HG03097 (cell line): Measurements from ENCODE around the gene ACOXL.

Experiments used
- ATAC-seq: cut with Tn5 transposase; IDR thresholded peaks from one replicate; pipeline ENCODE4 v1.9.1; 2021; ENCODE audit not compliant: unreplicated experiment, low FRiP score

Gene ACOXL

DNA sequence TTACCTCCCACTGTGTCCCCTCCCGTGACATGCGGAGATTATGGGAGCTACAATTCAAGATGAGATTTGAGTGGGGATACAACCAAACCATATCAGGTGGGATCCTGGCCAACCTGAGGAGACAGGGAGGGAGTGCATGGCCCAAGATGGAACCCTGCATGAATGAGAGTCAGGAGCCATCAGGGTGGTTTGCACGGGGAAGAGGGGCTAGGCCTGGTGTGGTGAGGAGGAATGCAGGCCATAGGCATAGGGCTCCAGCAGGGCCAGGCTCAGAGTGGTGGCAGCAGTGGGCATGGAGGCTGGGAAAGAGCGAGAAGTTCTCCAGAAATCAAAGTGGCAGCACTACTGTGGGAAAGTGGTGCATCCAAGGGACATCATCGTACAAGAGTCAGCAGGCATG is 314.3 kb downstream of the ACOXL start:
- ATAC-seq, result no peak

DNA sequence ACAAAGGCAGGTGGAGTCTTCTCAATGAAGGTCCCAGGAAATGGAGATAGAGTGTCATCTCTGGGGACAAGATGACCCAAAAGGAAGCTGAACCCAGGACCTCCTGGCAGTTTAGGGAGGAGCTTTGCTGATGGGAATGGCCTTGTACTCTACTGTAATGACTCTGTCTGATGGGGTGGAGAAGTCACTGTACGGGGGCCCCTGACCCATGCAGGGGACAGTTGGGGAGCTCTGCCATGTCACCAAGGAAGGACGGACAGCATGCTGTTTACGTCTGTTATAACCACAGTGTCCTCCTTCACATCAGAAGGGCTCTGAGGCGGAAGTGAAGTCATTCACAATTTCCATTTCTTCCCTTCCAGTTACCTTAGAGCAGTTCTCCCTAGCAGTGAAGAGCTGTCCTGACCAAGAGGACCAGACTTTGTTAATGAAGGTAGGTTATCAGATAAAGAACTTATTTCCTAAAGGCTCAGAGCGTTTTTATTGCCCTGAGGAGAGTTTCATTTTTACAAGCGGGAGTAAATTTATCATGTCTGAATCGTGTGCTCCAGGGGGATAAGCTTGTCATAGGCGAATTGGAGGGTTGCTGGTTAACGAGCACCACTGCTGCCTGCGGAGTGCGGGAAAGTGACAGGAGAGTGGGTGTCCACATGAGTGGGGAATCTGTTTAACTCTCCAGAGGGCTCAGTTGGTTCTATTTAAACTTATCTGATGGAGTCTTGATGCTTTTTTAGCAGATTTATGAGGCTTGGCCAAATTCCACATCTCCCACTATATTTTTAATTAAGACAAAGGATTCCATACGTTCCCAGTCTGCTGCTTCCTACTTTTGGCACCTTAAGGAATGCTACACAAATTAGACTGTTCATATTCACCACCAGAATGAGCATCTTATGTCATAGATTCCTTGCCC is 316.7 kb downstream of the ACOXL start:
- ATAC-seq, result no peak

DNA sequence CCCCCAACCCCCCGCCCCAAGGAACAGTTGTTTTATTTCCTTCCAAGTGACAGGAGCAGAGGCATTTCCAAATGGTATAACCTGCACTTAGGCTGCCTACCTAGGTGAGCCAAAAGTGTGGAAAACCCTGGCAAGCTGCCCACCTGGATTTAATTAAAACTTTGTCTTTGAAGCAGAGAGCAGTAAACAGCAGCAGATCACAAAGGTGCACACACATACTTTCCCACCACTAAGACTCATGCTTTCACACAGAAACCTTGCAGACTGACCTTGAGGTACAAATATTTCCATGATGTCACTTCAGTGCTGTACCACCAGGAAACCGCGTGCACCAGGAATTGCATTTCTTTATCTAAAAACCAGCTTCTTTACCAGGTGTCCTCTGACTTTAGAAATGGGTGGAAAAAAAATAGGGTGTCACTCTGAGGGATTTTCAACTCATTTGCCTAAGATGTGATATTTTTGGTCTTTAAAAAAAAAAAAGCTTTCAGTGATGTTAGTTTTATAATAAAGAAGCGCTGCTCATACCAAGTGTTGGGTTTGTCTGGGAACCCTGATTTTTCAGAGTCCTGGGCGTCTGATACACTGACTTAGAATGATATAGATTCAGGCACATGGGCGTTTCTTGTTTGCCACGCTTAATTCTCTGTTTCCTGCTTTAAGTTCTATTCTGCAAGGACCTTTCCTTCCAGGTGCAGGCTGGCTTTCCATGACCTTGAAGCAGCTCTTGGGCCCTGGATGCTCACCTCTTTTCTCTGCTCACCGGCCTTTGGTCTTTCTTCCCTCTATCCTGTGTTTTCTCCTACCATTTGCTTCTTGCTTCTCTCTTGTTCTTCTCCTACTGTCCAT is 317.6 kb downstream of the ACOXL start:
- ATAC-seq, result no peak

DNA sequence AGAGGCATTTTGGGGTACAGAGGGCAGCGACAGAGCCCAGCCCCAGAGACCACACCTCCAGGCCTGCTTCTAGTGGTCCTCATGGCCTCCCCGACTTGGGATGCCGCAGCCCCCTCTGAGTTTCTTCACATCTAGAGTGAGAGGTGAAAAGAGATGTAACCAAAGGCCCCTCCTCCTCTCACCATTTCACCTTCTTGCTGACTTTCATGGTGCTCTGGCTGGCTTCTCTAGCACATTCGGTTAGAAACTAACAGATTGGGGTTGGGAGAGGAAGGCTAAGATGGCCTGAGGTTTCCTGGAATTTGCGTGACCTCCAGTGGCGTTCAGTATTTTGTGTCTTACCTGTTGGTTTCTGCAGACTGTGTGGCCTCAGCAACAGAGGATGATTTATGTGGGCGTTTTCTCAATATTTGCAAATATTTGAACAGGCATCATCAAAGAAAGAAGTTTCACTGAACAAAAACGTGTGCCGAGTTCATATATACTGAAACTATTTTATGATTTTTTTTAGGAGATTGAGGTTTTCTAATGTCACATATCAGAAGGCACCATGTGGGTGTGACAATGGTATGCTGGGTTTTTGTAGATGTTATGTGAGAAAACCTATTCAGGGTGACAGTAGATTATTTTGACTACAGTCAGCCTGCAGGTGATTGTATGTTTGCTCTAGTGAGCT is 318.5 kb downstream of the ACOXL start:
- ATAC-seq, result no peak

DNA sequence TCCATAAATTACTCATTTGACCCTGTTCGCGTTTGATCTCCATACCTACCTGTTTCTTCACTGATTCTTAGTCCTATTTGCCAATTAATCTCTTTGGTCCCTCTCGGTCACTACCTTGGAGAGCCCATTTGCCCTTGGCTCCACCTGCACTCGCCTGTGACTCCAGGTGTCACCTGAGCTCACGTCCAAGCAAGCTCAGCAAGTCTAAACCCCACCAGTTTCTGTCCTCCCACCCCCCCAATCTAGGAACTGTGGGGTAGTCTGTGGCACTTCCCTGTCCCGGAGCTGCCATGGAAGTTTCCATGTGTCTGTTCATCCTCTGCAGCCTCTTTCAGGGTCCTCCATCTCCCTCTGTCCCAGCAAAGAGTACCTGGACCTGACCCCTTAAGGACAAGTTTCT is 320.2 kb downstream of the ACOXL start:
- no peak for ATAC-seq

DNA sequence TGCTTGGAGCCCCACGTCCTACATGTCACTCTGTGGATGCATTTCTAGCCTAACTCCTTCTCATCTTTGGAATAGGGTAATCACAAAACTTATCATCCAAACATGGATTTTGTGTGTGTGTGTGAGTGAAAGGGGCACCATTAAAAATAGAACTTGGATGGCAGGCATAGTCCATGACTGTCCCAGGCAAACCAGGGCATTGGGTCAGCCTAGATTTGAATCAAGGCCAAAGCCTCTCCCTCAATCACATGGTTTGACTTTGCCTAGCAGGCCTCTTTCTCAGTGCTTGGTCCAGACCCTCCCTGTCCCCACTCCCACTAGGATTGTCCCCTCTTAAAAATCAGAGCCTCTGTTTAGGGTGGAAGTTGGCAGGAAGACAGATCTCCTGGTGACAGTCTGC is 320.9 kb downstream of the ACOXL start:
- no peak for ATAC-seq

DNA sequence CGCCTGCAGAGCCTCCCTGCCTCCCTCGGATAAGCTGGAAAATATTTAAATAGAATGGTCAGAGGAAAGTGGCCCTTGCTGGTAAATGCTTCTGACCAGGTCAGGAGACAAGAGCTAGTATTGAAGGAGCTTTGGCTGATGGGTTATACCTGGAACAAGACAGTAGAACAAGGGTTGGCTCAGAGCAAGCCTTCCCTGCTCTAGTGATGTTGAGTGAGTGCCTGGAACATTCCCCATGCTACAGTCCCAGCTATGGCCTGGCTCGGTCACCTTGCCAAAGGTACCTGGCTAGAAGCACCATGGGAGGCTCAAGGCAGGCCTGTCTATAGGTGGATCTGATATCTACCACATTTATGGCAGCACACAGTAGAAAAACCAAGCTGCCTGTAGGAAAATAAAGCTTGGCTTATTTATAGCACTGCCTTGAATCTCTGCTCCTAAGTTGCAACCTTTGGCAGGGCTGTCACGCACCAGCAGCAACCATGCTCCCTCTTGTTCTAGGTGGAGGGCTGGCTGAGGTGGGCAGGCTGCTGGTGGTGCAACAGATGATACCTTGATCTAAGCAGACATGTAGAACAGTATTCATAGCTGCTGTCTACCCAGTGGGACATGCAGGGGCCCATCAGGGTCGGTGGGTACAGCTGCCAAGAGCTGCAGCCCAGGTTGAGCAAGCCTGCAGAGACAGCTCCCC is 321.6 kb downstream of the ACOXL start:
- no peak for ATAC-seq

DNA sequence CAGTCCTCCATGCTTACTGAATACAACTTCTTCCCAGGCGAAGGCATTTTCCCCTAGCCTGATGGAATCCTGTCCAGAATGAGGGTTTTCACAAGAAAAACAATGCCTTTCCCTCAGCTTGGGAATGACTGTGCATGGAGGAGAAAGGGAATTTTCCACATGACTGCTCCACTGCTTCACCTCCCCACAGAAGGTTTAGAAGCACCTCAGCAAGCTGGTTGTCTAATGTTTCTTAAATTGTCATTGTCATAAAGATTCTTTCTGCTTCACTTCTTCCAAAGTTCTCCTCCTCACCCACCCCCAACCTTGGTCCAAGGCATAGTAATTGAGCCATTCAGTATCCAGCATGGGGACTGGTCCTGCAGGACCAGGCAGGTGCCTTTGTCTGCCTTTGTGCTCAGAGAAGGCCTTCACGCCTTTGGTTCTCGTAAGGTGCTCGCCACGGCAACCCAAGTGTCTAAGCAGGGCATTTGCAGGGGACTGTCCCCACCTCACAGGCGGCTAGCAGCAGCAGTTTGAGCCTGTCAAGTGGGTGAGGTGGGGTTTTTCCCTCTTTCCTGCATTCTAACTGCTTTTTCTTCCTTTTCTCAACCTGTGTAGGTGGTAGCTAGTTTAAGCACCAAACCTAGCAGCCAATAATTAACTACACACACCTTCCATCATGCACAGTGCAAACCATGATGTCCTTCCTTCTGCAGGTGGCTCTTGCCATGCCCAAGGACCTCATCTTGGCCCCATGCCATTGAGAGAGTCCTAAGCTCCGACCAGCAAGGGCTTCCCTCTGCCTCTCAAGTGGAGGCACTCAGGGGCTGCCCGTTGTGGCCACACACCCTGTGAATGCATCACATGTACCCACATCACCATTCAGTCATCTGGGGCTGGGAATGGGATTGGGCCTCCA is 322.7 kb downstream of the ACOXL start:
- no peak for ATAC-seq

DNA sequence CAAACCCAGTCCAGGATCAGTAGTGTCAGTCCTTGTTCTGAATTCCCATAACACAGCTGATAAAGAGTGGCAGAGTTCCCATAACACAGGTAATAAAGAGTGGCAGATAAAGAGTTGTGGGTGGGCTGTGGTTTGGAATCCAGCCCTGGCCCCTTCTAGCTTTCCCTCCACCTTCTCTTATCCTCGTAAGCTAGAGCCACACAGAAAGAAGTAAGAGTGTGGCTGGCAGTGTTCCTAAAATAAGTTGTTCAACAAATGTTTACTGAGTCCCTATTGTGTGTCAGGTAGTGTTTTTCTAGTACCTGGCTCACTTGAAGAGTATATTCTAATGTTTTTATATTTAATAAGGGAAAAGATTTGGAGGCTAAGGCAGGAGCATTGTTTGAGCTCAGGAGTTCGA is 323.4 kb downstream of the ACOXL start:
- ATAC-seq, result no peak

DNA sequence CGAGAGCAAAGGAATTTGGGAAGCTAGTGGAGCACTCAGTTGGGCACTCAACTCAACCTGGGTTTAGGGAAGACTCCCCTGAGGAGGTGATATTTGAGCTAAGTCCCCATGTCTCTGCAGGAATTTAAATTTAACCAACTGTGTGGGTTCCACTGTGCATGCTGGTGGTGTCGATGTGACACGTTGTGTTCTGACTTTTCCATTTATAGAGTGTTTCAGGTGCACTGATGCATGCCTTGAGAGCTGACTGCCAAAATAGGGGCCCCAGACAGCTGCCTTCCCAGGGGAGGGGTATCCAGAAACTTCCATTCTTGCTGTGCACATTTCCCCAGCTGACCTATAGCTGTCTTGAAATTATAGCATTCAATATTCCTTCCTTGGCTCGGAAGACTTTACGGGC is 324.7 kb downstream of the ACOXL start:
- ATAC-seq, result no peak

DNA sequence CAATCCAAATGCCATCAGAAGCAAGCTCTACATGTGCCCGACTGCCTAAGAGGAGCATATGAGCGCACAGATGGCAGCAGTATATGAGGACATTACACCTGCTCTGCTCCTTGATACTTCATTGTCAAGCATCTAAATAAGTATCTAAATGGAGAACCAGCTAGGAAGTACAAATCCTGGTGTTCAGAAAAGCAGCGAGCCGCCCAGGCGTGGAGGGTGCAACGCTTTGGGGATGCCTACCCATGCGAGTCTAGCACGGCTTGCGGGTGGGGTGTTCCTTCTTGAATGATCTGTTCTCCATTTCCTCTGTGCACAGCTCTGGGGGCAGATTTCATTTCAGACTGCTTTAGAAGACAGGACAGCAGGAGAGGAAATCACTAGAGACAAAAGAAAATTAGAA is 325.3 kb downstream of the ACOXL start:
- no peak for ATAC-seq

DNA sequence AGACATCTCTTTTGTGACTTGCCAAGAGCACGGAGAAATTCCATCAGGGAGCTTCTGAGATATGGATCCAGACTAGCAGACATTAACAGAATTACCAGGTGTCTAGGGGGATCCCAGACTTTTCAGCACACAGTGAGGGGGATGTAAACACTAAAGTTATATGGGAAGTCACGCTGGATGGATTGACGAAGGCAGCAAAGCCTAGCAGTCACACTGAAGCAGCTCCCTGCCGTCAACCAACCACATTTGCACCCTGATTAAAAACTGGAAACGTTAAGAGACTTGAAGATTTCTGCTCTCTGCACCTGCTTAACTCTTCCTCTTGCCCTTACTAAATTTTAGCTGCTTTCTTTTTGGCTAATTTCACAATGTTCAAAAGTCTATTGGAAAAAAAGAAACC is 325.9 kb downstream of the ACOXL start:
- no peak for ATAC-seq

DNA sequence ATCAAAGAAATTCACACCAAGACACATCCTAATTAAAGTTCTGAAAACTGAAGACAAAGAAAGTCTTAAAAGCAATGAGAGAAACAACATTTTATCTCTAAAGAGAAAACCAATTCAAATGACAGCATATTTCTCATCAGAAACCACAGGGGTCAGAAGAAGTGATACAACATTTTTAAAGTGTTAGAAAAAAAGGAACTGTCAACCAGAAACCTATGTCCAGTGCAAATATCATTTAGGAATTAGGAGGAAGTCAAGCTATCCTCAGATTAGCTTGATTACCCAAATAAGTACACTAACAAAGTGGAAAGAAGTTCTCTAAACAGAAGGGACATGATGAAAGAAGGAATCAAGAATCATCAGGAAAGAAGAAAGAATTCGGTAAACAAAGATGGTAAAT is 328.8 kb downstream of the ACOXL start:
- ATAC-seq, result no peak

DNA sequence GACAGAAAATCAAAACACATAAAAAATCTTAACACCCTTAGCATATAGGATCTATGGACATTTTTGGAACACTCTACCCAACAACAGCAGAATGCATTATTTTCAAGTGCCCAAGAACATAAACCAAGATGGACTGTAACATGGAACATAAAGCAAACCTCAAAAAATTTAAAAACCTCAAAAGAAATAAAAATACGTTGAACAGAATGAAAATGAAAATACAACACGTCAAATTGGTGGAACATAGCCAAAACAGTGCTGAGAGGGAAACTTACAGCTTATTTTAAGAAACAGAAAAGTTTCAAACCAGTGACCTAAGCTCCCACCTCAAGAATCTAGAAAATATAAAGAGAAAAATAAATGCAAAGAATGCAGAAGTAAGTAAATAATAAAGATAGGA is 330.0 kb downstream of the ACOXL start:
- no peak for ATAC-seq

DNA sequence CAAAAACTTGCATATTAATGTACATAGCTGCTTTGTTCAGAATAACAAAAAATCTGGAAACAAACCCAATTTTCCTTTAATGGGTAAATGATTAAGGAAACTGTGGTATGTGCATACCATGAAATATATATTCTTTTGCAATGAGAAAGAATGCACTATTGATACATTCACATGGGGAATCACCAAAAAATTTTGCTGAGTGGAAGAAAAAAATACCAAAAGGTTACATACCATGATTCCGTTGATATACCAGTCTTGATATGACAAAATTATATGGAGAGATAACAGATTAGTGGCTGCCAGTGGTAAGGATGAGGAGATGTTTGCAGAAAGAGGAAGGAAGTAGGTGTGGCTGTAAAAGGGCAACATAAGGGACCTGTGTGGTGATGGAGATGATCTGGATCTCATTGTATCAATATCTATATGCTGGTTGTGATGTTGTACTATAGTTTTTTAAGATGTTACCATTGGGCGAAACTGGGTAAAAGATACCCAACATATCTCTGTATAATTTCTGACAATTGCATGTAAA is 333.8 kb downstream of the ACOXL start:
- no peak for ATAC-seq

DNA sequence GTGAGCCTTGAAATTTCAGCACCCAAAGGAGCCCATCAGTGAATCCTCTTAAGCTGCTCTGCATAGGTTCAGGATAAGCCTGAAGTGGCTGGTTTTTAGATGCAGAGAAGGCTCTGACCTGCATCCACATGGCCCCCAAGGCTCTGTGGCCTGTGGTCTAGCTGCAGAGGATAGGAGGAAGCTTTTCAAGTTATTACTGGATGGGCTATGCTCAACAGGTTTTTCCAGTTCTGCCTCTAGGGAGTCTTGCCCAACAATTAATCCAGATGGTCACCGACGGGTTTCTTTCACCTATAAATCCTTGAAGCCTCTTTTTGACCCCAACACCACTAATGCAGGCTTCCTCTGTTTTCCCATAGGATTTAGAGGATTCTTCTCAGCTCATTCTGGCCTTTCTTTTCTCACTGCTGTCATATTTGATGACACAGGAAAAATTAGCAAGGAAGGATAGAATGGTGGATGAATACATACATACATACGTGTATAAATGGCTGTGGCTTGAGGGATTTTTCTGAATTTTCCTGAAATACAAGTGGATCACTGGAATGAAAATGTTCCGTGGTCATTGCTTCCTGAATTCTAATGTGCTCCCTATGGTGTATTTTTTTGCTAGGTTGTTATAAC is 336.2 kb downstream of the ACOXL start:
- ATAC-seq, result no peak

DNA sequence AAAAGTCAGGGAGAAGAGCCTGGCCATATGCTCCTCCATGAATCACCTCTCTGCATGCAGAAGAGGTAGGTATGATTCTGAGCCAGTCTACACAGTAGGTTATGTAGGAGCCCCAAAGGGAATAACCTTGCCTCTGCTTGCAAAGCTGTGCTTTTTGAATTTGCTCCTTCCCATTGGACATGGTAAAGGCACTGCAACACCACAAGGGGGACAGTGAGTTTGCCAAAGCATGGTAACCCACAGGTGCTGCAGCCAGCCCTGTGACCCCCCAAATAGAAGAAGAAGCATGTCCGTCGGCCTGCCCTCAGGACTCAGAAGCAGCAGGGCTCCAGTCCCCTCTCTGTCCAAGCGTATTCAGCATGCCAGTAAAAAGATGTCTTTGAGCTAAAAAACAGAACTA is 337.3 kb downstream of the ACOXL start:
- no peak for ATAC-seq

DNA sequence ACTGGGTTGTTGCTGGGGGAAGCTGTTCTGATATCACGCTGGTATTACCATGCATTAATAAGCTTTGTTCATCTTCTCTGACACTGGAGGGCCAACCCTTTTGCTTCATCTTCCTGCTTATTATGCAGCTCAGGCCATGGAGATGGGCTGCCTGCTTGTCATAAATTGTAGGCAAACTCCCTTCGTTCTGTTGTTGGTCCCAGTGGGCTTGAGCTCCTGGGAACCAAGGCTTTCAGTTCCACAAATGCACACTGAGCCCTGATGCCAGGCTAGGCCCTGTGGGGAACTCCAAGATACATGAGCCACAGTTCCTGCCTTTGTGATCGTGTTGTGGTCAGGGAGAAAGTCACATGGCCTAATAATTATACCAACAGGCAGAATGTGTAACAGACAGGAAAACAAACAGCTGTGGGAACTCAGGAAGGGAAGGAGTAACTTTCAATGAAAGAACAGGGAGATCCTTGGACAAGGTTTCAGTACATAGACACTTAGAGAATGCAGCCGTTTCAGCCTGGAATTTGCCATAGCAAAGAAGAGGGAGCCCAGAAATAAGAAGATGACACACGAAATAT is 339.3 kb downstream of the ACOXL start:
- ATAC-seq, result no peak
